HepG2 (cell line): ENCODE results near the gene GRIFIN. TPM values are rescaled to one million over a fixed set of nuclear protein-coding genes. Genes with fewer than 3 reads are reported as not detected.

Experiments used
- ARNT2 ChIP-seq: sonication (generic); formaldehyde crosslinking; IDR thresholded peaks from 2 replicates; pipeline ENCODE4 v1.8.0; 2022; ENCODE audit warnings: mild to moderate bottlenecking, low read depth, missing genetic modification reagents, moderate library complexity
- FOXJ3 ChIP-seq: sonication (generic); formaldehyde crosslinking; IDR thresholded peaks from 2 replicates; pipeline ENCODE4 v1.4.0; 2020; ENCODE audit warnings: missing genetic modification reagents, mild to moderate bottlenecking, borderline replicate concordance
- HNF4A ChIP-seq: sonication (generic); formaldehyde crosslinking; IDR thresholded peaks from 2 replicates; pipeline ENCODE4 v1.4.0; 2020; ENCODE audit warnings: missing genetic modification reagents
- HNRNPL ChIP-seq: fragments of 200-400 bp; formaldehyde crosslinking; IDR thresholded peaks from 2 replicates; pipeline ENCODE4 v1.6.1; 2017; ENCODE audit warnings: mild to moderate bottlenecking, low read depth, low read length
- HNRNPLL ChIP-seq: fragments of 200-400 bp; formaldehyde crosslinking; IDR thresholded peaks from 2 replicates; pipeline ENCODE4 v1.6.1; 2017; ENCODE audit warnings: mild to moderate bottlenecking, low read depth, low read length; ENCODE audit not compliant: poor library complexity, severe bottlenecking
- NFE2 ChIP-seq: sonication (generic); formaldehyde crosslinking; IDR thresholded peaks from 2 replicates; pipeline ENCODE4 v1.4.0; 2020; ENCODE audit warnings: missing genetic modification reagents
- PITX1 ChIP-seq: sonication (generic); formaldehyde crosslinking; IDR thresholded peaks from 2 replicates; pipeline ENCODE4 v1.5.1; 2020; ENCODE audit warnings: mild to moderate bottlenecking, missing genetic modification reagents
- SALL1 ChIP-seq: sonication (generic); formaldehyde crosslinking; IDR thresholded peaks from 2 replicates; pipeline ENCODE4 v1.8.0; 2022; ENCODE audit warnings: mild to moderate bottlenecking, missing genetic modification reagents
- SNAI1 ChIP-seq: sonication (generic); formaldehyde crosslinking; IDR thresholded peaks from 2 replicates; pipeline ENCODE4 v1.5.0; 2020; ENCODE audit warnings: mild to moderate bottlenecking, missing genetic modification reagents, borderline replicate concordance
- SOX13 ChIP-seq, 3 experiments: fragments of 450-650 bp in 1 of 3; sonication (generic) in 1 of 3; formaldehyde crosslinking in 1 of 3; IDR thresholded peaks in 2 of 3; conservative IDR thresholded peaks in 1 of 3; 2 replicates each; pipeline versions ENCODE4 v1.5.0 to v1.6.1; 2016 to 2020; ENCODE audit warnings: antibody characterized with exemption in 1 of 3, mild to moderate bottlenecking in 1 of 3, missing compliant biosample characterization in 1 of 3, missing genetic modification reagents in 1 of 3, moderate library complexity in 1 of 3
- SRY ChIP-seq: sonication (generic); formaldehyde crosslinking; IDR thresholded peaks from 2 replicates; pipeline ENCODE4 v1.8.0; 2022; ENCODE audit warnings: mild to moderate bottlenecking, missing genetic modification reagents
- ZBTB7B ChIP-seq: sonication (generic); formaldehyde crosslinking; IDR thresholded peaks from 2 replicates; pipeline ENCODE4 v1.4.0; 2020; ENCODE audit warnings: missing genetic modification reagents
- ZFX ChIP-seq: sonication (generic); formaldehyde crosslinking; IDR thresholded peaks from 2 replicates; pipeline ENCODE4 v1.4.0; 2020; ENCODE audit warnings: mild to moderate bottlenecking, low read depth, missing genetic modification reagents, moderate library complexity
- ZNF556 ChIP-seq: sonication (generic); formaldehyde crosslinking; IDR thresholded peaks from 2 replicates; pipeline ENCODE4 v1.4.0; 2020; ENCODE audit warnings: mild to moderate bottlenecking, missing genetic modification reagents, borderline replicate concordance
- ZNF709 ChIP-seq: sonication (generic); formaldehyde crosslinking; IDR thresholded peaks from 2 replicates; pipeline ENCODE4 v1.5.0; 2020; ENCODE audit warnings: mild to moderate bottlenecking, missing genetic modification reagents
- polyA plus RNA-seq, 8 experiments: library from polyadenylated mRNA; depleted of rRNA in 3 of 8; stranded (reverse) in 7 of 8; unstranded in 1 of 8; fragments of >200 nt; fragmentation: Illumina TruSeq in 4 of 8; extraction: Trizol in 4 of 8; gene quantifications; 2 replicates each; pipeline versions ENCODE4 v1.2.1 to v1.2.3, GENCODE V29; 2011 to 2016; ENCODE audit warnings: low read depth in 4 of 8, missing spikeins in 1 of 8, mixed read lengths in 1 of 8; ENCODE audit not compliant: insufficient read depth in 1 of 8
- total RNA-seq, 5 experiments: library from RNA; depleted of rRNA; stranded (reverse); fragments of >200 nt; fragmentation: Illumina TruSeq; extraction: Trizol; gene quantifications; 2 replicates each; pipeline ENCODE4 v1.2.3, GENCODE V29; 2016; ENCODE audit warnings: low read depth in 1 of 5
- TF ChIP-seq, protein P1 (sequence below): sonication (generic); formaldehyde crosslinking; IDR thresholded peaks from 2 replicates; pipeline ENCODE4 v1.4.0; 2020; ENCODE audit warnings: mild to moderate bottlenecking, missing genetic modification reagents
- TF ChIP-seq, protein P2 (sequence below): sonication (generic); formaldehyde crosslinking; IDR thresholded peaks from 2 replicates; pipeline ENCODE4 v1.5.0; 2020; ENCODE audit warnings: mild to moderate bottlenecking, missing genetic modification reagents, borderline replicate concordance
- TF ChIP-seq, protein P3 (sequence below): sonication (generic); formaldehyde crosslinking; IDR thresholded peaks from 2 replicates; pipeline ENCODE4 v1.4.0; 2020; ENCODE audit warnings: mild to moderate bottlenecking, missing genetic modification reagents
- TF ChIP-seq, protein P4 (sequence below): sonication (generic); formaldehyde crosslinking; IDR thresholded peaks from 2 replicates; pipeline ENCODE4 v1.8.1; 2023; ENCODE audit warnings: mild to moderate bottlenecking, missing genetic modification reagents

Gene GRIFIN
- total and polyA plus RNA-seq, 2 of the 13 experiments (the other 11 are each of a cell fraction or from before 2014, with no cell fraction given), result not detected

DNA sequence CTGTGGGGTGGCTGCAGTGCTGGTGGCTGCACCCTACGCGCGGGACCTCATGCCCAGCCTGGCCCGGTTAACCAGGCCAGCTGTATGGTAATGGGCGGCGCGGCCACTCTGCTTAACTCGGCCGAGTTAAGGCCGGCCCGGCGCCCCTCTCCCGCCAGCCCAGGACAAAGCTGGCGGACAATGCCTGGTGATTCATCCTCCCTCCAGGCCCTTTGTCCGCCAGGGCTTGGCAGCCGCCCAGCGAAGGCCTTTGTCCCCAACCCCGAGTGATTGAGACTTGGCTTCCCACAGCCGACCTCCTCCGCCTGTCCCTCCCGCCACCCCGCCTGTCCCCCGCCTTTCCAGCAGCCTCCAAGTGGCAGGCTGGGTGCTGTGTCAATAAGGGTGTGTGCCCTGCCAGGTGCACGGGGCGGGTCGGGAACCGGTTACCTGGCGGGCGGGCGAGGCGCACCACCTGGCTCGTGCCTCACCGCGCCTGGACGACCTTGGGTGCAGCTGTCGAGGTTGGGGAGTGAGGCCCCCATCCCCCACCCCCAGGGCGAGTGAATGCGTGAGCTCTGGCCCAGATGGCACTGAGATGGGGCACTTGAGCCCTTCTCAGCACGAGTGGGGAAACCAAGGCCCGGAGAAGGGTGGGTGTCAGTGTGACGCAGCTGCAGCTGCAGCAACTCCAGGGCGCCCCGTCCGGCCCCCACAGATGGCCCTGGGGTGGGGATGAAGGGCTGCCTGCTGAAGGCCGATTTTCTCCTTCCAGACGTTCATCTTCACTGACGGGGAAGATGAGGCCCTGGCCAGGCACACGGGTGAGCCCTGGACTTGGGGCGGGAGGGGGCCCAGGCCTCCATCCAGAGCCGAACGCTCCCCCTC is 48.0 kb upstream of the GRIFIN start (continued):
- TF ChIP-seq SOX13 (IDR thresholded peaks at IDR 0.05), result peak; percentile 93
- peak in 1 of 2 experiments; percentile 98; a peak in 2 of 4 replicates for TF ChIP-seq SOX13 (CRISPR knock-in tag; conservative IDR thresholded peaks at IDR 0.05 in 1 of 2, IDR thresholded peaks at IDR 0.05 in 1 of 2)
- no peak for TF ChIP-seq FOXJ3 (CRISPR knock-in tag)
- peak; percentile 64 for TF ChIP-seq HNRNPL
- TF ChIP-seq SNAI1 (CRISPR knock-in tag), result no peak
- TF ChIP-seq HNRNPLL, result peak; percentile 46
- 0 out of 2 replicates have a peak, but pooled peaks have one; percentile 40 for TF ChIP-seq ZNF556
- peak; percentile 52 for TF ChIP-seq PITX1 (CRISPR knock-in tag)
- no peak for TF ChIP-seq NFE2
- TF ChIP-seq SRY (CRISPR knock-in tag), result no peak
- peak; percentile 18; the same call in 1 of the 2 replicates for TF ChIP-seq ZBTB7B
- no peak for TF ChIP-seq HNF4A (CRISPR knock-in tag)
- TF ChIP-seq ARNT2 (CRISPR knock-in tag), result no peak
- TF ChIP-seq, protein P1, sequence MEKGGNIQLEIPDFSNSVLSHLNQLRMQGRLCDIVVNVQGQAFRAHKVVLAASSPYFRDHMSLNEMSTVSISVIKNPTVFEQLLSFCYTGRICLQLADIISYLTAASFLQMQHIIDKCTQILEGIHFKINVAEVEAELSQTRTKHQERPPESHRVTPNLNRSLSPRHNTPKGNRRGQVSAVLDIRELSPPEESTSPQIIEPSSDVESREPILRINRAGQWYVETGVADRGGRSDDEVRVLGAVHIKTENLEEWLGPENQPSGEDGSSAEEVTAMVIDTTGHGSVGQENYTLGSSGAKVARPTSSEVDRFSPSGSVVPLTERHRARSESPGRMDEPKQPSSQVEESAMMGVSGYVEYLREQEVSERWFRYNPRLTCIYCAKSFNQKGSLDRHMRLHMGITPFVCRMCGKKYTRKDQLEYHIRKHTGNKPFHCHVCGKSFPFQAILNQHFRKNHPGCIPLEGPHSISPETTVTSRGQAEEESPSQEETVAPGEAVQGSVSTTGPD (CRISPR knock-in tag), result peak; percentile 62; the same call in 1 of the 2 replicates
- TF ChIP-seq, protein P2, sequence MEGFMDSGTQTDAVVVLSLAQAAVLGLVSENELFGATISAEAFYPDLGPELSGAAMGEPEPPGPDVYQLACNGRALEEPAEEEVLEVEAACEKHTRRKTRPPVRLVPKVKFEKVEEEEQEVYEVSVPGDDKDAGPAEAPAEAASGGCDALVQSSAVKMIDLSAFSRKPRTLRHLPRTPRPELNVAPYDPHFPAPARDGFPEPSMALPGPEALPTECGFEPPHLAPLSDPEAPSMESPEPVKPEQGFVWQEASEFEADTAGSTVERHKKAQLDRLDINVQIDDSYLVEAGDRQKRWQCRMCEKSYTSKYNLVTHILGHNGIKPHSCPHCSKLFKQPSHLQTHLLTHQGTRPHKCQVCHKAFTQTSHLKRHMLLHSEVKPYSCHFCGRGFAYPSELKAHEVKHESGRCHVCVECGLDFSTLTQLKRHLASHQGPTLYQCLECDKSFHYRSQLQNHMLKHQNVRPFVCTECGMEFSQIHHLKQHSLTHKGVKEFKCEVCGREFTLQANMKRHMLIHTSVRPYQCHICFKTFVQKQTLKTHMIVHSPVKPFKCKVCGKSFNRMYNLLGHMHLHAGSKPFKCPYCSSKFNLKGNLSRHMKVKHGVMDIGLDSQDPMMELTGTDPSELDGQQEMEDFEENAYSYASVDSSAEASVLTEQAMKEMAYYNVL (CRISPR knock-in tag), result 0 out of 2 replicates have a peak, but pooled peaks have one; percentile 45
- TF ChIP-seq, protein P3, sequence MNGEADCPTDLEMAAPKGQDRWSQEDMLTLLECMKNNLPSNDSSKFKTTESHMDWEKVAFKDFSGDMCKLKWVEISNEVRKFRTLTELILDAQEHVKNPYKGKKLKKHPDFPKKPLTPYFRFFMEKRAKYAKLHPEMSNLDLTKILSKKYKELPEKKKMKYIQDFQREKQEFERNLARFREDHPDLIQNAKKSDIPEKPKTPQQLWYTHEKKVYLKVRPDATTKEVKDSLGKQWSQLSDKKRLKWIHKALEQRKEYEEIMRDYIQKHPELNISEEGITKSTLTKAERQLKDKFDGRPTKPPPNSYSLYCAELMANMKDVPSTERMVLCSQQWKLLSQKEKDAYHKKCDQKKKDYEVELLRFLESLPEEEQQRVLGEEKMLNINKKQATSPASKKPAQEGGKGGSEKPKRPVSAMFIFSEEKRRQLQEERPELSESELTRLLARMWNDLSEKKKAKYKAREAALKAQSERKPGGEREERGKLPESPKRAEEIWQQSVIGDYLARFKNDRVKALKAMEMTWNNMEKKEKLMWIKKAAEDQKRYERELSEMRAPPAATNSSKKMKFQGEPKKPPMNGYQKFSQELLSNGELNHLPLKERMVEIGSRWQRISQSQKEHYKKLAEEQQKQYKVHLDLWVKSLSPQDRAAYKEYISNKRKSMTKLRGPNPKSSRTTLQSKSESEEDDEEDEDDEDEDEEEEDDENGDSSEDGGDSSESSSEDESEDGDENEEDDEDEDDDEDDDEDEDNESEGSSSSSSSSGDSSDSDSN (CRISPR knock-in tag), result peak; percentile 67; the same call in 1 of the 2 replicates
- TF ChIP-seq, protein P4, sequence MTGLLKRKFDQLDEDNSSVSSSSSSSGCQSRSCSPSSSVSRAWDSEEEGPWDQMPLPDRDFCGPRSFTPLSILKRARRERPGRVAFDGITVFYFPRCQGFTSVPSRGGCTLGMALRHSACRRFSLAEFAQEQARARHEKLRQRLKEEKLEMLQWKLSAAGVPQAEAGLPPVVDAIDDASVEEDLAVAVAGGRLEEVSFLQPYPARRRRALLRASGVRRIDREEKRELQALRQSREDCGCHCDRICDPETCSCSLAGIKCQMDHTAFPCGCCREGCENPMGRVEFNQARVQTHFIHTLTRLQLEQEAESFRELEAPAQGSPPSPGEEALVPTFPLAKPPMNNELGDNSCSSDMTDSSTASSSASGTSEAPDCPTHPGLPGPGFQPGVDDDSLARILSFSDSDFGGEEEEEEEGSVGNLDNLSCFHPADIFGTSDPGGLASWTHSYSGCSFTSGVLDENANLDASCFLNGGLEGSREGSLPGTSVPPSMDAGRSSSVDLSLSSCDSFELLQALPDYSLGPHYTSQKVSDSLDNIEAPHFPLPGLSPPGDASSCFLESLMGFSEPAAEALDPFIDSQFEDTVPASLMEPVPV (CRISPR knock-in tag), result peak; percentile 24; the same call in 1 of the 2 replicates
- TF ChIP-seq SALL1 (CRISPR knock-in tag), result no peak
- TF ChIP-seq ZNF709, result no peak
- peak; percentile 60 for TF ChIP-seq ZFX (CRISPR knock-in tag)
